Activated naive CD4-positive, alpha-beta T cell (primary cell): ENCODE results near the gene RAD21L1.

Source experiments
- DNase-seq, 4 experiments: peaks; one replicate each; lab custom pipeline; 2025; lab: John Stamatoyannopoulos, UW

Gene RAD21L1

GRCh38 chr20:1273366-1273765 lies 47.5 kb downstream of the RAD21L1 start:
- DNase-seq, result no peak

GRCh38 chr20:1274485-1275311 lies 48.9 kb downstream of the RAD21L1 start:
- no peak for DNase-seq

- no peak for DNase-seq
Observed at GRCh38 chr20:1275919-1276318, 50.1 kb downstream of the RAD21L1 start.

GRCh38 chr20:1277529-1278322 lies 51.9 kb downstream of the RAD21L1 start:
- no peak for DNase-seq

GRCh38 chr20:1278993-1279392 lies 53.1 kb downstream of the RAD21L1 start:
- DNase-seq, result no peak

GRCh38 chr20:1280195-1281102 lies 54.6 kb downstream of the RAD21L1 start:
- DNase-seq, result no peak

- DNase-seq, result no peak
Observed at GRCh38 chr20:1281279-1282057, 55.6 kb downstream of the RAD21L1 start.

- no peak for DNase-seq
Observed at GRCh38 chr20:1282966-1283365, 57.1 kb downstream of the RAD21L1 start.

- DNase-seq, result no peak
Observed at GRCh38 chr20:1283522-1284510, 58.0 kb downstream of the RAD21L1 start.

- peak in 1 of 4 experiments; percentile 22 for DNase-seq
Observed at GRCh38 chr20:1286267-1287024, 60.6 kb downstream of the RAD21L1 start.

GRCh38 chr20:1287306-1287705 lies 61.5 kb downstream of the RAD21L1 start:
- no peak for DNase-seq

GRCh38 chr20:1287787-1288569 lies 62.1 kb downstream of the RAD21L1 start:
- DNase-seq, result no peak

- no peak for DNase-seq
Observed at GRCh38 chr20:1291191-1291741, 65.4 kb downstream of the RAD21L1 start.

GRCh38 chr20:1292620-1293019 lies 66.8 kb downstream of the RAD21L1 start:
- no peak for DNase-seq

GRCh38 chr20:1293641-1294379 lies 68.0 kb downstream of the RAD21L1 start:
- no peak for DNase-seq

GRCh38 chr20:1294497-1294896 lies 68.7 kb downstream of the RAD21L1 start:
- no peak for DNase-seq

GRCh38 chr20:1295276-1295930 lies 69.6 kb downstream of the RAD21L1 start:
- DNase-seq, result no peak
